ENCODE results near the gene GJB1.
"Not testable (repeated sequence)": the region's sequence is repeated elsewhere in the genome, so short reads cannot be mapped to it uniquely, and the experiment has no call there.

Gene GJB1

DNA sequence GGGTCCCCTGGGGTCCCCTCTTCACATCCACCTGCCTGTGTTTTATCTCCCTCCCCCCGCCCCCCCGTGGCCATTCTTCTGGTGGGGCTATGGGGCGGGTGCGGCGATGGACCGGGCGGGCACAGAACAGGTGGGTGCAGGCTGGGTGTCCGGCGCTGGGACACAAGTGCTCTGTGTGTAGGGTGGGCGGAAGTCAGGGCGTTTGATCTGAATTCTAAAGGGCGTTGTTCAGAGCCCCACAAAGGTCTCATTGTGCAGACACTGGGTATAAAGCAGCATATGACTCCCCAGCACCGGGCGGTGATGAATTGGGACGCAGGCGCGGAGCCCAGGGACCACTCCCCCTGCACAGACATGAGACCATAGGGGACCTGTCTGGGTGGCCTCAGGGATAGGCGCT is at the start of gene GJB1:
TSS of gene GJB1 (plus strand) at position 296 of the 400 bp plus-strand sequence. CDS start 484 bp downstream, outside the sequence.
- no peak for DNase-seq

GRCh38 chrX:71173440-71173839 is 49.6 kb upstream of the GJB1 start:
- DNase-seq: no peak

GRCh38 chrX:71174795-71175194 is 48.2 kb upstream of the GJB1 start:
- no peak for DNase-seq

DNA sequence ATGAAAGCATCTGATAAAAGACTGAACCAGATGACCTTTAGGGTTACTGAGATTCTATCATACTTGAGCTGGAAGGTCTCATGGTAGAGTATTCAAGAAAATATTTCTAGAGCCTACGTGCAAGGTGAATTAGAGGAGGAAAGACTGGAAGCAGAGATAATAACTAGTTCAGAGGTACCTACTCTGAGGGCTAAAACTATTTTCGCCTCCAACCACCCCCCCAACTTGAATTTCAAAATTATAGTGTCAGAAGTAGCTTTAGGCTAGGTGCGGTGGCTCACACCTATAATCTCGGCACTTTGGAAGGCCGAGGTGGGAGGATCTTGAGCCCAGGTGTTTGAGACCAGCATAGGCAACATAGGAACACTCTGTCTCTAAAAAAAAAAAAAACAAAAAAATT is 47.5 kb upstream of the GJB1 start:
- no peak for DNase-seq

DNA sequence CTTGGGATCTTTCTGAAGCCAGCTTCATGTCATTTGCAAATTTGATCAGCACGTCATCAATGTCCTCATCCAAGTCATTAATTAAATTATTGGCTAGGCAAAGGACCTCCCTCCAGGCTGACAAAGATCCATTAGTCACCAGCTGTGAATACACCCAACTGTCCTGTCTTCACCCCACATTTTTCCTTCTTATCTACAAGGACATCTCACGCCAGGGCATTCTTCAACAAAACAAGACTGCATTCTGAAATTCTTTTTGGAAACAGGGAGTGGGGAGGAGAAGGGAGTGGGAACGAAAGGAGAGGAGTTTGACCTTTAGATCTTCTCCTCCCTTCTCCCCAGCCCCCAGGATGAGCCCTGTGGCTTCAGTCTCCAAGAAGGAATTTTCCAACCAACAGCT is 45.7 kb upstream of the GJB1 start:
- DNase-seq: no peak

GRCh38 chrX:71178908-71179307 is 44.1 kb upstream of the GJB1 start:
- DNase-seq: peak; percentile 65

GRCh38 chrX:71180579-71181265 is 42.3 kb upstream of the GJB1 start:
- DNase-seq: not testable (repeated sequence)

DNA sequence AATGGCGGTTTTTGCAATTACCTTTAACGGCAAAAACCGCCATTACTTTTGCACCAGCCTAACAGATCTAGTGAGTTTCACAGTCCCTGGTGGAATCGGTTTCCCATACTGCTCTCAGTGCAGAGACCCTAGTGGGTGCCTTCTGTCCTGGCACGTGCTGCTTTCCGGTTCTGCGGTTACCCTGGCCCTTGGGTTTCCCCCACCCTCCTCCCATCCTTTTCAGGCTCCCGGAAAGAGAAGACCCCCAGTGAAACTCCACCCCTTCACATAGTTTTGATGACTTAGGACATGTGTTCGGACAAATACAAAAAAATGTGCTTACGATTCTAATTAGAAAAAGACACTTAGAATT is 41.5 kb upstream of the GJB1 start:
- DNase-seq: peak; percentile 67

GRCh38 chrX:71181910-71182799 is 40.9 kb upstream of the GJB1 start:
- peak; percentile 89 for DNase-seq

DNA sequence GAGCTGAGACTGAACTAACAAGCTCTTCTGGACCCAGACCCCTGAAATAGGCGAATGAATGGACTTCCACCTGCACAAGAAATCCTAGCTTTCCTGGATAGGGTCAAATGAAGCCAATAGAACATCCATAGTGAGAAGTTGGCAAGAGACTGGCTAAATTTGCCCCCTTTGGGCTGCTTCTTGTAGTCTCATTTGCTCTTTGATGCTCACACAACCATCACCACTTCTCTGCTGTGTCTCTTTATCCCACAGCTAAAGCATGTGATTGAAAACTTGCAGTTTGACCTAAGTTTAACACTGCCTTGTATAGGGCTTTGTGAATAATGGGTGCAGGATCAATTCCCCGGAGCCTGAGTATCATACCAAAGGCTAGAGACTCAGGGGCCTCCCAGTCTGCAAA is 40.2 kb upstream of the GJB1 start:
- no peak for DNase-seq

GRCh38 chrX:71183341-71183740 is 39.7 kb upstream of the GJB1 start:
- no peak for DNase-seq

GRCh38 chrX:71184092-71184491 is 38.9 kb upstream of the GJB1 start:
- no peak for DNase-seq

DNA sequence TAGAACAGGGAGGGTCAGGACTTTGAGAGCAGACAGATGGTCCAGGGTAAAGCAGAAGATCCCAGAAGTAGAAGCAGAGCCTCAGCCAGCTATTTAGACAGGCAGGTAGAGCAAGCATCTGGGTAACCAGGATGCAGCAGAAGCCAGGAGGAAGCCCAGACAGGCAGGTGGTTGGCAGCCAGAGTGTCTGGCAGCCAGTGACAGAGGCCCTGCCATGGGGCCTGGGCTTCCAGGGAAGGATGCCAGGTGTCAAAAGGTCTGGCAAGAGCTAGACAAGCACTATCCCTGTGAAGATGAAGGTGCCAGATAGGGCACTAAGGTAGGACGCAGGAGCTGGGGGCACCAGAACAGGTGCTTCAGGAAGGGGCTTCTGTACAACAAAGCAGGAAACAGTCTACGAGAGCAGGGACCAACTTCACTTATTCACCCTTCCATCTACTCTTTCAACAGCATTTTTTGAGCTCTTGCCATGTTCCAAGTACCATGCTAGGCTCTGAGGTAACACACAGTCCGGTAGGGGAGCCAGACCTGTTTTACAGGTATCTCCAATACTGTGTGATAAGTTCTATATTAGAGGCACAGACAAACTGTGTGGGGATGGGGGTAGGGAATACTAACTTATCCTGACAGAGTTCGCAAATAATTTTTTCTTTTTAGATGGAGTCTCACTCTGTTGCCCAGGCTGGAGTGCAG is 38.1 kb upstream of the GJB1 start:
- no peak for DNase-seq

GRCh38 chrX:71191248-71191647 is 31.8 kb upstream of the GJB1 start:
- DNase-seq: no peak

DNA sequence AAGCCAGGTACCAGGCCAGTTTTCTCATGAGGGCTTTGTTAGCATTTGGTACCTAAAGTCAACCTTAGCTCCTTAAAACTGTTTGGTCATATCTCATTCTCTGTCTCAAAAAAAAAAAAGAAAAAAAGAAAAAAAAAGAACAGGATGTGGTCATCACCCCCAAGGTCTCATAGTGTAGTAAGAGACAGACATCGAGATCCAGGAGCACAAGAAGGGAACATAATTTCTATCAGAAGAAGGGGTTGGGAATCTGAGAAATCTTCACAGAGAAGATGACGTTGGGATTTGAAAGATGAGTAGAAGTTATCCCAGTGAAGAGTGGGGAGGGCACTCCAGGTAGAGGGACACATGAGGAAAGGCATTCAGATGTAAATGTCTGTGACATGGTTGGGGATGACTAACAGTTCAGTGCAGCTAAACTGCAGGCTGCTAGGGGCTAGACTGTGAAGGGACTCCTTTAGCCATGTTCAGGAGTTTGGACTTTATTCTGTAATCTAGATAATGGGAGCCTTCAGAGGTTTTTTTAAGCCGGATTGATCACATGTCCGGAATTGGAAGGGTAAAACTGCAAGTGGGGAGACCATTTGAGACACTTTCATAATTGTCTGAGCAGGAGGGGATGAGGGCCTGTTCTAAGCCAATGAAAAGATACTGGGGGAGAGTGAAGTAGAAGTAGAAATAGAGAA is 26.9 kb upstream of the GJB1 start:
- DNase-seq: peak; percentile 21

DNA sequence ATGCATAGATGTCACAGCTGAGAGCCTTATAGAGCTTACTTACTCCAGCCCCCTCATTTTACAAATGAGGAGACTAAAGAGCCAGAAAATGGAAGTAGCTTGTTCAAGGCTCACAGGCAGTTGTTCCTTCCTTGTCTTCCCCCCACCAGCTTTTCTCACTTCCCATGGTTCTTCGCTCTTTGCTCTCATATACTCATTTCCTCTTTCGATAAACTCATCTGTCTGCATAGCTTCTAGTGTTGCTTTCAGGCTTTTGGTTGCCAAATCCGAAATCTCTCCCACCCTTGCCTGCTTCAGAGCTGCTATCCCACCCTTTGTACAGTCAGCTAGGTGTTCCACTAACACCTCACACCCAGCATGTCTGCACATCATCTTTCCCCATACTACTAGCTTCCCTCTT is 25.0 kb upstream of the GJB1 start:
- DNase-seq: peak; percentile 22

GRCh38 chrX:71199252-71200008 is 23.6 kb upstream of the GJB1 start:
- DNase-seq: no peak

- no peak for DNase-seq
Measured at GRCh38 chrX:71210816-71211215, 12.2 kb upstream of the GJB1 start.

- no peak for DNase-seq
Measured at GRCh38 chrX:71212536-71212935, 10.5 kb upstream of the GJB1 start.

DNA sequence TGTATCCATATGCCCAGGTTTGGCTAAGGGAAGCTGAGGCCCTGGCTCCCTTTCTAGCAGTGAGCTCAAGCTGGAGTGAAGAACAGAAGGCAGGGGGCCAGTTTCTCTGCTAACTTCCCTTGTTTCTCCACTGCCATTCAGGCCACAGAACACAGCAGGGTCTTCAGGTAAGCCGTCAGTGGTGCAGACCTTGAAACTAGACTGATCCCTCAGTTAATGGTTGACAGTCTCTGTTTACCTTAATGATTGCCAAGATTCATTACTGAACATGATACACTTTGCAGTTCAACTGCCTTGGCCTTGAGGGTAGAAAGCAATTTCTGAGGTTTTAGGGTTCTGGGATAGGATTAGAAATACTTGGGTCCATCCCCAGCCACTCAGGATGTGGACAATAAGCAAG is 8.9 kb upstream of the GJB1 start:
- DNase-seq: no peak

DNA sequence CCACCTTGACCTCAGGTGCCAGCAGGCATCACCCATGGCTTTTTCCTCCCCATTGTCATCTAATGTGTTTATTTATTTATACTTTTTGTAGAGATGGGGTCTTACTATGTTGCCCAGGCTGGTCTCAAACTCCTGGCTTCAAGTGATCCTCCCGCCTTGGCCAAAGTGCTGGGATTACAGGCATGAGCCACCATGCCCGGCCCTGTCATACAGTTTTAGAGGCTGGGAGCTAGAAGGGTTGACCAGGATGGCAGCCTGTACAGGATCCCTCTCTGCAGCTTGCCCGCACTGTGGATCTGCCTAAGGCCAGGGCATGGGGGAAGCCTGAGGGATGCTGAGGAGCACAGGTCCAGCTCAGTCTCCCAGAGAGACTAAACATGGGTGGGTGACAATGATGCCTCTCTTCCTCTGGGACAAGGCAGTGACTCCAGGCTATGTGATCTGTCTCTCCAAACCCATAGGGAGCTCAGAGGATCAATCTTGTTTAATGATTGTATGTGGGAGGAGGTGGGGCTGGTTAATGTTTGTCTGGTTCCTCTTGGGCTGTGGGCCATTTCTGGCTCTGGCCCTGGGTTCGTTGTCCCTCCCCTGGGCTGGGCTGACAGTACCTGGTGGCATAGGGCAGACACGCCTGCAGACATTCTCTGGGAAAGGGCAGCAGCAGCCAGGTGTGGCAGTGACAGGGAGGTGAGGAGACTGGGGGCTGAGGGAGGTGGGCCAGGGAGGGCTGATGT is 8.3 kb upstream of the GJB1 start:
- DNase-seq: no peak
